ENCODE measurements around the gene GRID2. TPM values are rescaled to one million over a fixed set of nuclear protein-coding genes. Genes with fewer than 3 reads are reported as not detected.
"Not testable (repeated sequence)": the region's sequence is repeated elsewhere in the genome, so short reads cannot be mapped to it uniquely, and the experiment has no call there.

Gene GRID2
- total RNA-seq, 1 donor from 2014 or later = 0.05 TPM

DNA sequence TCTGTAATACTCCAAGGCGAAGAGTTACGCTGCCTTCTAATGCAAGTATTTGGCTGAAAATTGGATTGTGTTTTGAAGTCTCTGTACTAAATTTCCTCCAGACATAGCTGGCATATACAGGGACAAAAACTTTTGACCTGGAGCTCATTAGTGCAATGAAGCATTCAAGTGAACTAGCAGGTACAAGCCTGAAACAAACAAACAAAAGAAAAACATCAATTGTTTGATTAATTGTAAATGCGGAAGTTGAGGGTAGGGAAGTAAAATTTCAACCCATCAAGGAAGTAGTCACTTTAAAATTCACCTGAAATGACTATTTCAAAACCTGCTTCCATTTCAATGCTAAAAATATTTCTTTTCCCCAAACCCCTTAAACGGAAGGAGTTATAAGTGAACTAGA is 1008.5 kb downstream of the GRID2 start:
- no peak for DNase-seq (ENCODE audit: low spot score)

GRCh38 chr4:93313197-93313596 is 1009.4 kb downstream of the GRID2 start:
- DNase-seq (ENCODE audit: low spot score) = no peak

GRCh38 chr4:93317057-93317456 is 1013.3 kb downstream of the GRID2 start:
- no peak for DNase-seq (ENCODE audit: low spot score)

GRCh38 chr4:93317561-93317960 is 1013.8 kb downstream of the GRID2 start:
- DNase-seq (ENCODE audit: low spot score) = no peak

GRCh38 chr4:93319041-93319440 is 1015.3 kb downstream of the GRID2 start:
- no peak for DNase-seq (ENCODE audit: low spot score)

GRCh38 chr4:93320356-93320755 is 1016.6 kb downstream of the GRID2 start:
- no peak for DNase-seq (ENCODE audit: low spot score)

DNA sequence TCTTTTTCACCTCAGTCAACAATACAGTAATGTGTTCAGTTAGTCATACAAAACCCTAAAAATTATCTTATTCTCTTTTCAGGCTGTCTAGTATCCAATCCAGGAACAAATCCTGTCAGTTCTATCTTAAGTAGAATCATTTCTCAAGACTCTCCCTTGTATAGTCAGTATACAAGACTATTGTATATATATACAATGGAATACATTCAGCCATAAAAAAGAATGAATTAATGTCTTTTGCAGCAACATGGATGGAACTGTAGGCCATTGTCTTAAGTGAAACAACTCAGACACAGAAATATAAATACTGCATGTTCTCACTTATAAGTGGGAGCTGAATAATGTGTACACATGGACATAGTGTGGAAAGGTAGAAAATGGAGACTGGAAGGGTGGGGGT is 1023.6 kb downstream of the GRID2 start:
- DNase-seq (ENCODE audit: low spot score) = no peak

DNA sequence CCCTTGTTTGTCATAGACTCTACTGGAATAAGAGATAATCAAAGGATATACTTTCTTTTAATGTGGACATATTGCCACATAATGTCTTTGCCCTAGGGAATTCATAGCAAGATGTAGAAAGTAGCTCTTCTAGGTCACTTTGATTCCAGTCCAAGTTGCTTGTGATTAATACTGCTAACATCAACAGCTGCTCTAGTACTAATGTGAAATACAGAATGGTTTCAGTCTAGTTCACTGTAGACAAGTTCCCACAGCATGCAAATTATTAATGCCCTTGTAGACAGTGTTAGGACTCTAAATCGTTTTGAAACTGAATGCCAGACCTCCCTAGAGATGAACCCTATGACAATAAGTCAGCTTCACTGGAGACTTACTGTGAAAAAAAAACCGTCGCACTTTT is 1030.2 kb downstream of the GRID2 start:
- DNase-seq (ENCODE audit: low spot score) = no peak

DNA sequence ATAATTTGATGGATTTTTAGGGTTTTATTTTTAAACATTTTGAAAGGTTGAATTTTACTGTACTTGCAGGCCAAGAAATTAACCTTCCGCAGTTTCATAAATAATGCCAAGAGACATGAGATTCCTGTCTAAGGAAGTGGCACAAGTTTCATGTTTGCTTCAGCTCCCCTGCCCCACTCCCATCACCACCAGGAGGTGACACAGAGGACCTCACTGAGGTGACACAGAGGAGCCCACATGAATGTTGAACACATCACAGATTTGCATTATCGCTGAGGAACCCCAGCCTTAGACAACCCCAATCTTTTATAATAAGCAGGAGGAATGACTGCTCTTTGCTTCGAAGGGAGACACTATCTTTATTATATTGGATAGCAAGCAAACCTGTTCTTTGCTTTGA is 1033.4 kb downstream of the GRID2 start:
- no peak for DNase-seq (ENCODE audit: low spot score)

DNA sequence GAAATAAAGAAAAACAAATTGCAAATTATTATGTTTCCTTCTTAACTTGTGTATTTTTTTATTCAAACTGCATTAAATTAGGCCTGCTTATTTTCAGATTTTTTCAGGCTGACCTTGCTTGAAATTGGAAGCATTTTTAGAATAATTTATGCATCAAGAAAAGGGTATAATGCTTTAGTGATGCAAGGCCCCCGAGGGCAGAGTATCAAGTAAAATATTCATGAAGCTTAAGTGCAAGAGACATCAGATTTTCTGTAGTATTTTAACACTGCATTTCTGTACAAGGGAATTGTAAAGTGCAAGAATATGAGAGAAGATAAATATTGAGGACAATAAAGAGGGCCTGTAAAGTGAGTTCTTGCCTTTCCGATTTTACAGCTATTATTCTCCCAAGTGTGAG is 1039.0 kb downstream of the GRID2 start:
- no peak for DNase-seq (ENCODE audit: low spot score)

DNA sequence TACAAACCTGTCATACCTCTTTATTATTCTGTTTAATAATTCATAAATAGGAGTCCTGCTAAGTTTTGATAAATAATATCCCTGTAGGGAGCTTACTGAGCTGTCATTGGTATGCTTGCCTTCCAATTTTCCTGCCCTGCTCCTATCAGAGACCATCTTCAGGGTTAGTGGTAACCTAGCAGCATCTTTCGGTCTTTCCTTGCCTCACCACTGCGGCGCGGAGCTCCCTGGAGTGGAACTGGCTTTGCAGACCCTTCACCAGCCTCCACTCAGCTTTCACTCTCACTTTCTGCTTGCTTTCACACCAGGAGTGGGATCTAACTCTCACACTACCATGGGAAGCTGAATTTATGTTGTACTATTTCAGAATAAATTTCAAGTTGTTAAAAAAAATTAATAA is 1043.1 kb downstream of the GRID2 start:
- DNase-seq (ENCODE audit: low spot score) = no peak

- no peak for DNase-seq (ENCODE audit: low spot score)
Observed at GRCh38 chr4:93348896-93349295, 1045.1 kb downstream of the GRID2 start.

DNA sequence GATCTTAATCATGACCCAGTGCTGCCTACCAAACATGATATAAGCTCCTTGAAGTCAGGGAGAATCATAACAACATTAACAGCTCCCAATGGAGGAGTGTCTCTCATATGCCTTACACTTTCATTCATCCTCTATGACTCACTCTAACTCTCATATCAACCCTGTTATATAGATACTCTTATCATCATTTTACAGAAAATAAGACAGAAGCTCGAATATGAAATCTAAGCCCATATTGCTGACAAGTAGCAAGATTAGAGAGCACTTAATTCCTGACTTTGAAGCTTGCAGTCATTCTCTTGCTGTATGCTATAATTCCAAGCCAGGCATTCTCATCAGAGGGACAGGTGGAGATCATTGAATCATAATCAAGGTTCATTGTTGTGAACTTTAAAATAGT is 1048.1 kb downstream of the GRID2 start:
- no peak for DNase-seq (ENCODE audit: low spot score)

- DNase-seq (ENCODE audit: low spot score) = no peak
Observed at GRCh38 chr4:93355411-93355810, 1051.6 kb downstream of the GRID2 start.

GRCh38 chr4:93359586-93359985 is 1055.8 kb downstream of the GRID2 start:
- no peak for DNase-seq (ENCODE audit: low spot score)

DNA sequence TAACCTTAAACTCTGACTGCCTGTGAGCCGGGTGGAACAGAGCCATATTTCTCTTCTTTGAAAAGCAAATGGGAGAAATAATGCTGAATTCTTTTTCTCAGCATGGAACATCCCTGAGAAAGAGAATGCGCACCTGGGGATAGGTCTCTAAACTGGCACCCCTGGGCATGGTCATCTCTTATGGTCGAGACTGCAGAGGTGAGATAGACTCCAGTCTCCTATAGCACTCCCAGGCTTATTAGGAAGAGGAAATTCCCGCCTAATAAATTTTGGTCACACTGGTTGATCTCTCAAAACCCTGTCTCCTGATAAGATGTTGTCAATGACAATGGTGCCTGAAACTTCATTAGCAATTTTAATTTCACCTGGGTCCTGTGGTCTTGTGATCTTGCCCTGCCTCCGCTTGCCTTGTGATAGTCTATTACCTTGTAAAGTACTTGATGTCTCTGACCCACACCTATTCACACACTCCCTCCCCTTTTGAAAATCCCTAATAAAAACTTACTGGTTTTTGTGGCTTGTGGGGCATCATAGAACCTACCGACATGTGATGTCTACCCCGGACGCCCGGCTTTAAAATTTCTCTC is 1062.5 kb downstream of the GRID2 start:
- not testable (repeated sequence) for DNase-seq (ENCODE audit: low spot score)

DNA sequence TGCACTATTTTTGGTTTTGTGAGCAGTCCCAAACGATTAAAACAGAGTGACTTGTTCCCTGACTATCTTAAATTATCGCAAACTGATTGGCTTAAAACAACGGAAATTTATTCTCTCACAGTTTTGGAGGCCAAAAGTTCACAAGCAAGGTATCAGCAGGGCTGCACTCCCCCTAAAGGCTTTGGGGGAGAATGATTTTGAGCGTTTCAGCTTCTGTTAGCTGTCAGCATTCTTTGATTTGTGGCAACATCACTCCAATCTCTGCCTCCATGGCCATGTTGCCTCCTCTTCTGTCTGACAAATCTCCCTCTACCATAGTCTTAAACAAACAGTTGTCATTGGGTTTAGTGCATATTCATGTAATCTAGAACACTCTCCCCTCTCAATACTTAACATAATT is 1065.2 kb downstream of the GRID2 start:
- DNase-seq (ENCODE audit: low spot score) = no peak

DNA sequence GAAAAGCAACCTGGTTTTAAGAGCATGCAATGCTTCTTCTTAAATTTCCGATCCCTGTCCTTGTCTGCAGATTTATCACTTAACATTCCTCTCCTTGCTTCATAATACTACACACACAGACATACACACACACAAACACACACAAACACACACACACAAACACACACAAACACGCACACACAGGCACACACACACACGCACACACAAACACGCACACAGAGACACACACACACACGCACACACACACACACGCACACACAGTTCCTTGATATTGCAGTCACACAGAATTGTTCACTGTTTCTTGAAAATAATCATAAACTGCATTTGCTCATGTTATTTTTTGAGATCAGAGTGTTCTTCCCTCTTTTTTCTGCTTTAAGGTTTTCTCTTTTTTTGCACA is 1066.5 kb downstream of the GRID2 start:
- DNase-seq (ENCODE audit: low spot score) = no peak

DNA sequence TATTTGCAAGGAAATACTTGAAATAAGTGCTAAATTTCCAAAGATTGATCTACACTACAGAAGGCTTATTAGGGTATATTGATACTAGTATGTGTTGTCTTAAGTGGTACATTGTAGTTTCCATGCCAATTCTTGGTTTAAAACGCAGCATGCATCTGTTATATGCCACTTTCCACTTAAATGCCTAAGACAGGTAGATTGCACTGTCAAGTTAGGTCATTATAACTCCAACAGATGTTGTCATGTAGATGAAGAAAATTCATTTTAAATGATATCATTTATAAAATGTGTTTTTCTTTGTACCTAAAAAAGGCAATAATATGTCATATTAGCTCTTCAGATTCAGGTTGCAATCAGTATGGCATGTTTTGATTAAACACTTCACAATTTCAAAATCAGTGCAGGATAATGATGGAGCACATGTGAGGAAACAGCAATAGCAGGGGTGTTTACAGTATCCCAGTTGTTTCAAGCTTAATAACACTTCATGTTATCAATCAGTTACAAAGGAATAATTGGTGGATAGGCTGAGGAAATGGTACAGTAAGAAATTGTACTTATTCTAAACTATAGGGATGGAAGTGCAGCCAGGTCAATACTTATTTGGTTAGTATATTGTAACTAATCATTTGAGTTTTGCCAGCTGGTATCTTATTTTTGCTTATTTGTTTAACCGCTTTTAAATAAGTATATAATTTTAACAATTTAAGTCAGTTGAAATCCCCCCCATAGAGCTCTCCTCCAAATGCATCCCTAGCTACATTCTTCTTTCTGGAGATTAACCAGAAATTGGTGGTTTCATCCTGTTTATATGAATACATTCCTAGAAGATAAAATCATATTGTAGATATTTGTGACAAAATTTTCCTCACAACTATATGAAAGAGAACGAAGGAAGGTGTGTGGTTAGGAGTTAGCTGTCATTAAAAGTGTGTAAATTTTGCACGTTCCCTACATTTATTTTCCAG is 1070.4 kb downstream of the GRID2 start:
- DNase-seq (ENCODE audit: low spot score) = no peak

DNA sequence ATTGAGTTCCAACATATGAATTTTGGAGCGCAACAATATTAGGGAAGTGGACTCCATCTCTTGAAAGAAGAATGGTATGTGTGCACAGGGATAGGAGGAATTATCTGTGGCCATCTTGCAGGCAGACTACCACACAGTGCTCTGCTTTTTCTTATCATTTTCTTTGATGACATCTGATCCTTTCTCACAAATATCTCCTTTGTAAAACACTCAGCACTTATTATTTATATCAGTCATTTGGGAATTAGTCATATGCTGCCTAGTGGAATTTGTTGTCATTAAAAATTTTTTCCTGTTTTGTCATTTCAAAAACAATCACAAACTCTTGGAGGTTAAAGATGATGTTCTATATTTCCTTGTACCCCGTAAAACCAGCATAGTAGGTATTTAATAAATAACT is 1080.5 kb downstream of the GRID2 start:
- DNase-seq (ENCODE audit: low spot score) = no peak

DNA sequence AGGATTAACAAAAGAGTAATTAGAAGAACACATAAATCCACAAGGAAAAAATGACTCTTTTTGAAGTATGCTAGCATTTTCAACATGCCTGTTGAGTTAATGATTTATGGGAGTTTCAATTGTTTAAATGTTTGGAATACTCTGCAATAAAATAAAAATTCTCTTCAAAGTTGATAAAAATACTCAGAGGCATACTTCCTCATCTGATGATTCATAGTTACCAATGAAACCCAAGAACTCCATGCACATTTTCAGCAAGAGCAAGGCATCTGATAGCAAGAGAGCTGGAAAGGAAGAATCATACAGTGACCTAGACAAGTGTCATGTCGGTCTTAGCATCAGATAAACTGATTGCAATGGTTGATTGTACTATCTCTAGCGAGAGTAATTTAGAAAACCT is 1081.1 kb downstream of the GRID2 start:
- DNase-seq (ENCODE audit: low spot score) = no peak

- no peak for DNase-seq (ENCODE audit: low spot score)
Observed at GRCh38 chr4:93394545-93395081, 1090.8 kb downstream of the GRID2 start.

- DNase-seq (ENCODE audit: low spot score) = no peak
Observed at GRCh38 chr4:93396272-93396671, 1092.5 kb downstream of the GRID2 start.

All from ureter (tissue), 1 donor.